SK-N-SH (cell line): Measurements from ENCODE around the gene XPR1. TPM values are rescaled to one million over a fixed set of nuclear protein-coding genes. Genes with fewer than 3 reads are reported as not detected.

Experiments used
- CTCF ChIA-PET: fragments of 300-600, 350-600 bp; formaldehyde crosslinking; extraction: SDS; loops from one replicate; lab custom pipeline; 2021; lab: Yijun Ruan, JAX
- POLR2A ChIA-PET: fragments of 350-600 bp; sonication (Branson Sonifier 250); formaldehyde crosslinking; extraction: SDS; loops from one replicate; lab custom pipeline; 2020; ENCODE audit warnings: antibody characterized with exemption, inconsistent platforms; lab: Yijun Ruan, JAX
- DNase-seq: peaks from one replicate; pipeline ENCODE4 v3.0.0; 2012
- H2AFZ ChIP-seq: fragments of 200-600 bp; sonication (generic); 2 replicates; pipeline ENCODE4 v1.8.1; 2016; ENCODE audit warnings: antibody characterized with exemption, mild to moderate bottlenecking, low read depth
- H3F3A ChIP-seq: fragments of 200-600 bp; sonication (generic); replicated peaks from 2 replicates; pipeline ENCODE3; 2016; ENCODE audit warnings: antibody characterized with exemption, mild to moderate bottlenecking; ENCODE audit not compliant: insufficient read depth
- H3K27ac ChIP-seq, 2 experiments: fragments of 200-500 bp in 1 of 2; fragments of 200-600 bp in 1 of 2; sonication (Bioruptor generic) in 1 of 2; sonication (generic), shearing (Covaris generic) in 1 of 2; 2 replicates each; pipeline versions ENCODE4 v1.5.1 to v1.6.1; 2014 to 2016; ENCODE audit warnings: low read depth in 2 of 2, inconsistent platforms in 1 of 2, low read length in 1 of 2, mild to moderate bottlenecking in 1 of 2, mixed read lengths in 1 of 2
- H3K27me3 ChIP-seq: fragments of 200-600 bp; sonication (generic), shearing (Covaris generic); 2 replicates; pipeline ENCODE4 v1.6.1; 2016; ENCODE audit warnings: mixed run types; ENCODE audit not compliant: insufficient read depth
- H3K36me3 ChIP-seq, 2 experiments: fragments of 200-500 bp in 1 of 2; fragments of 200-600 bp in 1 of 2; sonication (Bioruptor generic) in 1 of 2; sonication (generic) in 1 of 2; replicated peaks in 1 of 2; 2 replicates each; pipeline versions ENCODE3 to v1.5.1; 2014 to 2016; ENCODE audit warnings: low read length in 1 of 2, mild to moderate bottlenecking in 1 of 2; ENCODE audit not compliant: insufficient read depth in 2 of 2, control insufficient read depth in 1 of 2
- H3K4me1 ChIP-seq, 2 experiments: fragments of 200-500 bp in 1 of 2; fragments of 200-600 bp in 1 of 2; sonication (Bioruptor generic) in 1 of 2; sonication (generic), shearing (Covaris generic) in 1 of 2; 2 replicates each; pipeline versions ENCODE4 v1.5.1 to v1.6.1; 2014 to 2016; ENCODE audit warnings: low read depth in 1 of 2, low read length in 1 of 2, mixed run types in 1 of 2; ENCODE audit not compliant: insufficient read depth in 2 of 2, control insufficient read depth in 1 of 2
- H3K4me2 ChIP-seq: fragments of 200-600 bp; sonication (generic), shearing (Covaris generic); 2 replicates; pipeline ENCODE4 v1.6.1; 2017; ENCODE audit warnings: mixed run types
- H3K4me3 ChIP-seq, 2 experiments: fragments of 200-500 bp in 1 of 2; fragments of 200-600 bp in 1 of 2; sonication (Bioruptor generic) in 1 of 2; sonication (generic), shearing (Covaris generic) in 1 of 2; 2 replicates each; pipeline versions ENCODE4 v1.5.1 to v1.8.1; 2014 to 2016; ENCODE audit warnings: low read depth in 2 of 2, inconsistent platforms in 1 of 2, low read length in 1 of 2, mild to moderate bottlenecking in 1 of 2, mixed read lengths in 1 of 2, moderate library complexity in 1 of 2
- H3K79me2 ChIP-seq: fragments of 200-600 bp; sonication (generic); 2 replicates; pipeline ENCODE4 v1.8.1; 2017; ENCODE audit warnings: mild to moderate bottlenecking; ENCODE audit not compliant: insufficient read depth
- H3K9ac ChIP-seq: fragments of 200-600 bp; sonication (generic); 2 replicates; pipeline ENCODE4 v1.6.1; 2017; ENCODE audit warnings: mixed run types
- H3K9me2 ChIP-seq: fragments of 200-600 bp; sonication (generic); 2 replicates; pipeline ENCODE4 v1.6.1; 2017; ENCODE audit warnings: mixed run types
- H3K9me3 ChIP-seq: fragments of 200-600 bp; sonication (generic); 2 replicates; pipeline ENCODE4 v1.6.1; 2017; ENCODE audit warnings: mixed run types, mild to moderate bottlenecking, moderate library complexity
- H4K20me1 ChIP-seq: fragments of 200-600 bp; sonication (generic); 2 replicates; pipeline ENCODE4 v1.6.1; 2017; ENCODE audit warnings: mild to moderate bottlenecking, mixed run types; ENCODE audit not compliant: insufficient read depth
- CHD2 ChIP-seq: fragments of 150-350 bp; IDR thresholded peaks from 2 replicates; pipeline ENCODE4 v1.6.1; 2018; ENCODE audit warnings: low read length; ENCODE audit not compliant: partially characterized antibody
- ELF1 ChIP-seq: IDR thresholded peaks from 2 replicates; pipeline ENCODE4 v1.4.0; 2012
- FOSL2 ChIP-seq: IDR thresholded peaks from 2 replicates; pipeline ENCODE4 v1.4.0; 2012; ENCODE audit warnings: low read depth, mild to moderate bottlenecking, moderate library complexity, borderline replicate concordance
- FOXJ3 ChIP-seq: sonication (generic); formaldehyde crosslinking; IDR thresholded peaks from 2 replicates; pipeline ENCODE4 v1.5.1; 2020; ENCODE audit warnings: mild to moderate bottlenecking, missing genetic modification reagents
- NFIC ChIP-seq: IDR thresholded peaks from 2 replicates; pipeline ENCODE4 v1.4.0; 2012; ENCODE audit warnings: borderline replicate concordance
- RCOR1 ChIP-seq: fragments of 150-350 bp; IDR thresholded peaks from 2 replicates; pipeline ENCODE4 v1.6.1; 2017; ENCODE audit warnings: antibody characterized with exemption, low read length
- RXRA ChIP-seq: IDR thresholded peaks from 2 replicates; pipeline ENCODE4 v1.4.0; 2012; ENCODE audit warnings: low read depth, mild to moderate bottlenecking, borderline replicate concordance
- SMC3 ChIP-seq: IDR thresholded peaks from 2 replicates; pipeline ENCODE4 v1.6.1; 2012; ENCODE audit warnings: low read depth, low read length, improper control_type of control experiment
- TCF12 ChIP-seq: IDR thresholded peaks from 2 replicates; pipeline ENCODE4 v1.4.0; 2012
- WGBS: methylation state at CpG from one replicate; pipeline ENCODE4 v1.1.6; 2017; ENCODE audit warnings: low lambda C conversion rate; 5-methylcytosine and 5-hydroxymethylcytosine counted together
- polyA plus RNA-seq, 3 experiments: library from polyadenylated mRNA; depleted of rRNA; stranded (reverse); fragments of >200 nt; gene quantifications; 2 replicates each; pipeline ENCODE4 v1.2.3, GENCODE V29; 2012
- TF ChIP-seq, protein P1 (sequence below): fragments of 200-600 bp; sonication (generic); IDR thresholded peaks from 2 replicates; pipeline ENCODE4 v1.6.1; 2017; ENCODE audit warnings: antibody characterized with exemption, mild to moderate bottlenecking, moderate library complexity
- TF ChIP-seq, protein P2 (sequence below): IDR thresholded peaks from 2 replicates; pipeline ENCODE4 v1.6.1; 2012; ENCODE audit warnings: mild to moderate bottlenecking, low read depth, low read length, moderate library complexity

XPR1 gene
- polyA plus RNA-seq, 1 of the 3 experiments (the other 2 are of a cell fraction) = 7.9 TPM

DNA sequence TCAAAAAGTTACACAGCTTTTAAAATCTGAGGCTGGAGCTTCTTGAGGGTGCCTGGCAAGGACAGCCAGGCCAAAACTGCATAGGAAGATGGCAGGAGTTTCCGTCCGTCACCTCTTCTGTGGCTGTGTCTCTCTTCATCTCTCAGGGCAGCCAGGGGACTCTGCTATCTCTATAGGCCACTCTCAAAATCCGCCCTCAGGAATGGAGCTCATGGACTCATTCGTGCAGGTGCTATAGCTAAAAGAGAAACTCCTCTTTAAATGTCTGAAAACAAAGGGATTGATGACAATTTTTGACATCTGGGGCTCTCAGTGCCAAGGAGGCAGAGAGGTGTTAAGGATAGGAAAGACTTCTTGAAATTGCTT is 45.8 kb upstream of the XPR1 start:
- Histone ChIP-seq H3K9me2 (no peaks in the 10 kb centered on the region), H3K9ac (no peak overlapping the region), H3F3A (peaks cover 7% of the 10 kb centered on the region), H4K20me1 (no peaks in the 10 kb centered on the region), H3K27me3 (no peaks in the 10 kb centered on the region), H3K27ac (peak overlapping the region; percentile 14 to 31; a peak in 2 of 4 replicates), H3K36me3 (no peaks in the 10 kb centered on the region), H2AFZ (peak overlapping the region; percentile 64; the same call in 1 of the 2 replicates), H3K79me2 (no peaks in the 10 kb centered on the region), H3K9me3 (no peaks in the 10 kb centered on the region; the same call in 1 of the 2 replicates), H3K4me3 (no peak overlapping the region), H3K4me1 (peaks cover 0 to 3% of the 10 kb centered on the region in 2 experiments; a peak in 2 of 4 replicates), H3K4me2 (no peak overlapping the region)
- WGBS = 89% methylated on average over 4 of the region's 4 CpGs
- no peak for DNase-seq
- CTCF ChIA-PET = no interaction called here
- TF ChIP-seq SMC3 (no peak), FOXJ3 (CRISPR knock-in tag) (no peak), ELF1 (no peak), RCOR1 (no peak), TCF12 (no peak), RXRA (no peak), CHD2 (no peak)
- TF ChIP-seq, protein P1, sequence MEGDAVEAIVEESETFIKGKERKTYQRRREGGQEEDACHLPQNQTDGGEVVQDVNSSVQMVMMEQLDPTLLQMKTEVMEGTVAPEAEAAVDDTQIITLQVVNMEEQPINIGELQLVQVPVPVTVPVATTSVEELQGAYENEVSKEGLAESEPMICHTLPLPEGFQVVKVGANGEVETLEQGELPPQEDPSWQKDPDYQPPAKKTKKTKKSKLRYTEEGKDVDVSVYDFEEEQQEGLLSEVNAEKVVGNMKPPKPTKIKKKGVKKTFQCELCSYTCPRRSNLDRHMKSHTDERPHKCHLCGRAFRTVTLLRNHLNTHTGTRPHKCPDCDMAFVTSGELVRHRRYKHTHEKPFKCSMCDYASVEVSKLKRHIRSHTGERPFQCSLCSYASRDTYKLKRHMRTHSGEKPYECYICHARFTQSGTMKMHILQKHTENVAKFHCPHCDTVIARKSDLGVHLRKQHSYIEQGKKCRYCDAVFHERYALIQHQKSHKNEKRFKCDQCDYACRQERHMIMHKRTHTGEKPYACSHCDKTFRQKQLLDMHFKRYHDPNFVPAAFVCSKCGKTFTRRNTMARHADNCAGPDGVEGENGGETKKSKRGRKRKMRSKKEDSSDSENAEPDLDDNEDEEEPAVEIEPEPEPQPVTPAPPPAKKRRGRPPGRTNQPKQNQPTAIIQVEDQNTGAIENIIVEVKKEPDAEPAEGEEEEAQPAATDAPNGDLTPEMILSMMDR = no peak
- TF ChIP-seq, protein P2, sequence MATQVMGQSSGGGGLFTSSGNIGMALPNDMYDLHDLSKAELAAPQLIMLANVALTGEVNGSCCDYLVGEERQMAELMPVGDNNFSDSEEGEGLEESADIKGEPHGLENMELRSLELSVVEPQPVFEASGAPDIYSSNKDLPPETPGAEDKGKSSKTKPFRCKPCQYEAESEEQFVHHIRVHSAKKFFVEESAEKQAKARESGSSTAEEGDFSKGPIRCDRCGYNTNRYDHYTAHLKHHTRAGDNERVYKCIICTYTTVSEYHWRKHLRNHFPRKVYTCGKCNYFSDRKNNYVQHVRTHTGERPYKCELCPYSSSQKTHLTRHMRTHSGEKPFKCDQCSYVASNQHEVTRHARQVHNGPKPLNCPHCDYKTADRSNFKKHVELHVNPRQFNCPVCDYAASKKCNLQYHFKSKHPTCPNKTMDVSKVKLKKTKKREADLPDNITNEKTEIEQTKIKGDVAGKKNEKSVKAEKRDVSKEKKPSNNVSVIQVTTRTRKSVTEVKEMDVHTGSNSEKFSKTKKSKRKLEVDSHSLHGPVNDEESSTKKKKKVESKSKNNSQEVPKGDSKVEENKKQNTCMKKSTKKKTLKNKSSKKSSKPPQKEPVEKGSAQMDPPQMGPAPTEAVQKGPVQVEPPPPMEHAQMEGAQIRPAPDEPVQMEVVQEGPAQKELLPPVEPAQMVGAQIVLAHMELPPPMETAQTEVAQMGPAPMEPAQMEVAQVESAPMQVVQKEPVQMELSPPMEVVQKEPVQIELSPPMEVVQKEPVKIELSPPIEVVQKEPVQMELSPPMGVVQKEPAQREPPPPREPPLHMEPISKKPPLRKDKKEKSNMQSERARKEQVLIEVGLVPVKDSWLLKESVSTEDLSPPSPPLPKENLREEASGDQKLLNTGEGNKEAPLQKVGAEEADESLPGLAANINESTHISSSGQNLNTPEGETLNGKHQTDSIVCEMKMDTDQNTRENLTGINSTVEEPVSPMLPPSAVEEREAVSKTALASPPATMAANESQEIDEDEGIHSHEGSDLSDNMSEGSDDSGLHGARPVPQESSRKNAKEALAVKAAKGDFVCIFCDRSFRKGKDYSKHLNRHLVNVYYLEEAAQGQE = no peak
- POLR2A ChIA-PET = no interaction called here

DNA sequence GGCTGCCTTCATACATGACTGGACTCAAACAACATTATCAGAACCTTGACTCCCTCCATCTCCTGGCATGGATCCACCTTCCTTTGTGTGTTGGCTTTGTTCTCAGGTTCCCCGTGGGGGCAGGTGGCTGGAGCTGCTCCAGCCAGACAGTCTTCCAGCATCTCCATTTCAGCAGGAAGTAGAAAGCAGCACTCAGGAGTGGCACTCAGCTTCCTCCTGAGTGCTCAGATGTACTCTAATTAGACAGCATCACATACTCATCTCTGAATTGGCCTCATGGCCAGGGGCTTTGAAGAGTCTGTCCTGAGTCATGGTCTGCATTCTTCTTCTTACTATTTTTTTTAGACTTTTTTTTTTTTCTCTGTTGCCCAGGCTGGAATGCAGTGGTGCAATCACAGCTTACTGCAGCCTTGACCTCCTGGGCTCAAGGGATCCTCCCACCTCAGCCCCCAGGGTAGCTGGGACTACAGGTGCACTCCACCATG is 45.1 kb upstream of the XPR1 start:
- Histone ChIP-seq H3K27ac (peak overlapping the region in 1 of 2 experiments; percentile 14; a peak in 2 of 4 replicates), H4K20me1 (no peaks in the 10 kb centered on the region), H3K4me3 (no peak overlapping the region), H2AFZ (no peak overlapping the region), H3K9ac (no peak overlapping the region), H3K79me2 (no peaks in the 10 kb centered on the region), H3K27me3 (no peaks in the 10 kb centered on the region), H3F3A (peaks cover 7% of the 10 kb centered on the region), H3K36me3 (no peaks in the 10 kb centered on the region), H3K9me2 (no peaks in the 10 kb centered on the region), H3K4me2 (no peak overlapping the region), H3K9me3 (no peaks in the 10 kb centered on the region; the same call in 1 of the 2 replicates), H3K4me1 (peaks cover 0 to 3% of the 10 kb centered on the region in 2 experiments; a peak in 2 of 4 replicates)
- DNase-seq = no peak
- ChIA-PET POLR2A (no interaction called here), CTCF (no interaction called here)
- 13% methylated on average over 1 of the region's 1 CpG for WGBS
- TF ChIP-seq FOSL2 (peak; percentile 17; the same call in 1 of the 2 replicates), CHD2 (no peak), NFIC (peak; percentile 9; the same call in 1 of the 2 replicates)
